Skin epidermis (tissue), 12 donors: ENCODE data around the gene POLE2.

ENCODE experiments used
- H3K27ac ChIP-seq, 21 experiments: fragments of 200-600 bp; sonication (generic) in 11 of 21; one replicate each; pipeline ENCODE4 v1.5.0; 2020; ENCODE audit warnings: mild to moderate bottlenecking in 3 of 21, inconsistent platforms in 2 of 21, moderate library complexity in 2 of 21
- H3K4me3 ChIP-seq, 7 experiments: fragments of 200-600 bp; sonication (generic) in 2 of 7; one replicate each; pipeline ENCODE4 v1.5.0; 2020; ENCODE audit warnings: inconsistent platforms in 2 of 7, mild to moderate bottlenecking in 2 of 7, moderate library complexity in 1 of 7

POLE2 gene

DNA sequence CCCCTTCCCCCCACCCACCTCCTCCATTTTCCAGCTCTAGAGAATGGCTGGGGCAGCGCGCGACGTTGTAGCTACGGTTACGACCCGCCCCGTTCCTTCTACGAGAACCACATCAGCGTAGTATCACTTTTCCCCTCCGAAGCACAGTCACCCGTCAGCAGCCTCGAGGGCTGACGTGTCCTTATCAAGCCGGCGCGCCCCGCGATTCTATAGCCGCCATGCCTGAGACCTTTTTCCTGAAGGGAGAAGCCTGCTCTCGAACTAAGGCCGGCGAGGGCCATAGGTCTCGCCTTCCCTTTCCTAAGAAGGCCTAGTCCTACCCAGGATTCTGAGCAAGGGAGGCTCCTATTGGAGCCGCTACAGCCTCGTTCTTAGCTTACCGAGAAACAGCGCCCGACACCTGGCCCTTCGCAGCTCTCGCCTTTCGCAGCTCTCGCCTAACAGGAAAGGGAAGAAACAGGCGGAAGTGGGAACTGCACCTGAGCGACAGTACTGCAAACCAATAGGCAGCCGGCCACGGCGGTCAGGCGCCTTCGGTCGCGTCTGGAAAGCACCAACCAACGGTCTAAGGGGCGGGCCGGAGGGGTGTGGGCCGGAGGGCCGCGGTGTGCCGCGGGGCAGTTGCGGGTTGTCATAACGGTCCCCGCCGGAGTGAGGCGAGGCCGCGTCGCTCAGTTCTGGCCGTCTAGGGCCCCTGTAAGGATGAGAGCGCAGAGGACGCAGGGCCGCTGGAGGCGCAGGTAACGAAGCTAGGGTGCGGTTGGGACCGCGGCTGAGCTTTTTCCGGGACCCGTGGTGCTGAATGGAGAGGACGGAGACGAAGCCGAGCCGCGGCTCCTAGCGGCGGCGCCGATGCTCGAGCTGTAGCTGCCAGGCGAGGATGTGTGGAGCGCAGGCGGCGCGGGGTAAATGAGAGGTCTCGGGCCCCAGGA, 67.6 kb downstream of the POLE2 start, which contains the start of the genes MGAT2 and RPL36AL:
TSS of gene MGAT2 (plus strand) at position 618 of the 932 bp plus-strand sequence. CDS start 470 bp downstream, outside the sequence.
TSS of gene RPL36AL (minus strand) at position 445 of the 932 bp plus-strand sequence. CDS start 1,522 bp downstream, outside the sequence.
- Histone ChIP-seq H3K4me3 (peak within 1 kb of the TSS; percentile 59 to 85 (median 79)), H3K27ac (peak within 1 kb of the TSS; percentile 58 to 98 (median 94))

DNA sequence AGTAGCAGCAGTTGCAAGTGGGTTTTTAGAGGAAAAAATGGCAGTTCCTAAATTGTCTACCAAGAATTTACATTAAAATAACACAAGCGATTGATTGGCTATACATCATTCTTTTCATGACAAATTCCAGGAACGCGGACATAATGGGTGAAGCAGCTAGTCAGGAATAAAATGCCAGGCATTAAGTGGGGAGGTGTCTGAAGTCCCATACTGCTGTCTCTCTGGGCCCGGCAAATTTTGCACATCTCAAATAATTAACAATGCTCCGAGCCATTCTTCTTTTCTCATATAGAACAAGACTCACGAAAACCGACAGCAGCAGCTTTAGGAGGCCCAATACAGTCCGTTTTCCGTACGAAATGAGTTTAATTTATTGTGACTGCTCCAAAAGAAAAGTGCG, 68.3 kb downstream of the POLE2 start:
- H3K27ac ChIP-seq = peak overlapping the region; percentile 34 to 98 (median 94)
- peak overlapping the region; percentile 59 to 85 (median 79) for H3K4me3 ChIP-seq

DNA sequence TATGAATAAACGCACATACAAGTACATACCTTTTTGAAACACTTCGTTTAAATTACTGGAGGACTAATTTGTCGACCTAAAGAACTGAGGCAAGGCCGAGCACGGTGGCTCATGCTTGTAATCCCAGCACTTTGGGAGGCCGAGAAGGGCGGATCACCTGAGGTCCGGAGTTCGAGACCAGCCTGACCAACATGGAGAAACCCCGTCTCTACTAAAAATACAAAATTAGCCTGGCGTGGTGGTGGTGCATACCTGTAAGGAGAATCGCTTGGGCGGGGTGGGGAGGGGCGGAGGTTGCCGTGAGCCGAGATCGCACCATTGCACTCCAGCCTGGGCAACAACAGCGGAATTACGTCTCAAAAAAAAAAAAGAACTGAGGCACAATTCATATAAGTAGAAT, 68.7 kb downstream of the POLE2 start:
- H3K4me3 ChIP-seq = peak overlapping the region; percentile 59 to 85 (median 79)
- H3K27ac ChIP-seq = peak overlapping the region in 14 of 21 experiments; percentile 88 to 98 (median 96)

DNA sequence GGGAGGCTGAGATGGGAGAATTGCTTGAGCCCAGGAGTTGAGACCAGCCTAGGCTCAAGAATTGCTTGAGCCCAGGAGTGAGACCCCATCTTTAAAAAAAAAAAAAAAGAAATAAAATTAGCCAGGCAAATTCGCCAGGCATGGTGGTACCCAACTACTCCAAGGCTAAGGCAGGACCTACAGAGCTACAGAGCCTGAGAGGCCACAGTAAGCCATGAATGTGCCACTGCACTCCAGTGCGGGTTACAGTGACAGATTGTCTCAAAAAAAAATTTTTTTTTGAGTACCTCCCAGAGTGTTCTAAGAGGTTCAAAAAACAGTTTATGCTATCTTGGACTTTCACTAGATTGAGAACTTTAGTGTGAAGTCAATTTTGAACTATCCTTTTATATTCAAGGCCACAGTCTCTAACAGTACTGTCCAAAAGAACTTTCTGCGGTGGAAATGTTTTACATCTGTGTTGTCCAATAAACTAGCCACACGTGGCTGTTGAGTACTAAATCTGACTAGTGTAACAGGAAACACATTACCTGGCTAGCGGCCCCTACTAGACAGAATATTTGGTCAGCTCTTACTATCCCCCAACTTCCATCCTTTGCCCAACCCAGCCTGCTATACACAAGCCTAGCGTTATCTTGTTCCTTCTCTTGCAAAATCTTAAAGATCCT, 70.0 kb downstream of the POLE2 start:
- Histone ChIP-seq H3K27ac (no peak overlapping the region), H3K4me3 (no peak overlapping the region)

DNA sequence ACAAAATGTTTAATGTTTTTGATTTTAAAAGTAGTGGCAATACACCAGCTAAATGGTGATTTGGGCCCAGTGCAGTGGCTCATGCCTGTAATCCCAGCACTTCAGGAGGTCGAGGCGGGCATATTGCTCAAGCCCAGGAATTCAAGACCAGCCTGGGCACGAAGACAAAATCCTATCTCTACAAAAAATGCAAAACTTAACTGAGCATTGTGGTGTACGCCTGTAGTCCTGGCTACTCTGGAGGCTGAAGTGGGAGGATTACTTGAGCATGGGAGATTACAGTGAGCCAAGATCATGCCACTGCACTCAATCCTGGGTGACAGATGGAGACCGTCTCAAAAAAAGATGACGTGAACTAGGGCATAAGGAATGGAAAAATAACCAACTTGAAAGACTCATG, 72.2 kb downstream of the POLE2 start:
- no peak overlapping the region for H3K27ac ChIP-seq
- no peak overlapping the region for H3K4me3 ChIP-seq

DNA sequence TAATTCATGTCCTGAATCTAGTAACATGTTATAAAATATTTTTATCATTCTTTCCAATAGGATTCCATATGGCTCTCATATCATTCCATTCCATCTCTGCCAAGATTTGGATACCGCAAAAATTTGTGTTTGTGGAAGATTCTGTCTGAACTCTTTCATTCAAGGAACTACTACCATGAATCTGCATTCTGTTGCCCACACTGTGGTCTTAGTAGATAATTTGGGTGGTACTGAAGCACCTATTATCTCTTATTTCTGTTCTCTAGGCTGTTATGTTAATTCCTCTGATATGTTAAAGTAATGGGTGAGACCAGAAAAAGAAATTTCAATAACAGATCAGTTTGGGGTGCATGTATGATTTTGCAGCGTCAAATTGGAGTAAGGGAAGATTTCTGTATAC, 73.8 kb downstream of the POLE2 start:
- Histone ChIP-seq H3K4me3 (no peak overlapping the region), H3K27ac (no peak overlapping the region)

DNA sequence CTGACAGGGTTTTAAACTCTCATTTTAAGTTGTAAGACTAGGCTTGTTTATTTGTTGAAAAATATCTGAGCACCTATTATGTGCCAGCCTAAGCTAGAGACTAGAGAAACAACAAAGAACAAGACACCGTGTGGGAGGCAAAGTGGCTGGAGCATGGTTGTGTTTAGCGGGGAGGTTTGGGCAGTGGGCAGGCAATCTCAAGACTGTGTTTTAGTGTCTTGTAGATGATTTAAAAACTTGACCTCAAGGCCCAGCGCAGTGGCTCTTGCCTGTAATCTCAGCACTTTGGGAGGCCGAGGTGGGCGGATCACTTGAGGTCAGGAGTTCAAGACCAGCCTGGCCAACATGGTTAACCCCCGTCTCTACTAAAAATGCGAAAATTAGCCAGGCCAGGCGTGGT, 75.3 kb downstream of the POLE2 start:
- no peak overlapping the region for H3K4me3 ChIP-seq
- H3K27ac ChIP-seq = no peak overlapping the region

DNA sequence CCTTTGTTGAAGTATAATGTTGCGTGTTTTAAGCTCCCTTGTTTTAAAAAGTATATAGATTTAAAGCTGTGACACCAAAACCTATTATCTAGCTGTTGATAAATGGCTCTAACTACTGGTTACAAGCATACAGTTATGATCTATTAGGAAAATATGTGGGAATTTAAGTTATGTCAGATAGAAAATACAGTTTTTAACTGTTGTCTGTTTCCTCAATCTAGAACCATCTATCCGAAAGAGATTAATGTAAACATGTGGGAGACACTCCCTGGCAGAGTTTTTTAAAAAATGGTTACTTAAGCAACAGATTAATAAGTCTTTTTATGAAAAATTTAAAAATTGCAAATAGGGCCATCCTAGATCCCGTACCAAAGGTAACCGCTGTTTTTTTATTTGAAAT, 75.8 kb downstream of the POLE2 start:
- no peak overlapping the region for H3K27ac ChIP-seq
- H3K4me3 ChIP-seq = no peak overlapping the region

DNA sequence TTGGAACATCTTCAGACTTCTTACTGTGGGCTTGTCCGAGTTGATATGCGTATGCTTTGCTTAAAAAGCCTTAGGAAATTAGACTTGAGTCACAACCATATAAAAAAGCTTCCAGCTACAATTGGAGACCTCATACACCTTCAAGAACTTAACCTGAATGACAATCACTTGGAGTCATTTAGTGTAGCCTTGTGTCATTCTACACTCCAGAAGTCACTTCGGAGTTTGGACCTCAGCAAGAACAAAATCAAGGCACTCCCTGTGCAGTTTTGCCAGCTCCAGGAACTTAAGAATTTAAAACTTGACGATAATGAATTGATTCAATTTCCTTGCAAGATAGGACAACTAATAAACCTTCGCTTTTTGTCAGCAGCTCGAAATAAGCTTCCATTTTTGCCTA, 80.4 kb downstream of the POLE2 start:
- Histone ChIP-seq H3K27ac (no peak overlapping the region), H3K4me3 (no peak overlapping the region)

DNA sequence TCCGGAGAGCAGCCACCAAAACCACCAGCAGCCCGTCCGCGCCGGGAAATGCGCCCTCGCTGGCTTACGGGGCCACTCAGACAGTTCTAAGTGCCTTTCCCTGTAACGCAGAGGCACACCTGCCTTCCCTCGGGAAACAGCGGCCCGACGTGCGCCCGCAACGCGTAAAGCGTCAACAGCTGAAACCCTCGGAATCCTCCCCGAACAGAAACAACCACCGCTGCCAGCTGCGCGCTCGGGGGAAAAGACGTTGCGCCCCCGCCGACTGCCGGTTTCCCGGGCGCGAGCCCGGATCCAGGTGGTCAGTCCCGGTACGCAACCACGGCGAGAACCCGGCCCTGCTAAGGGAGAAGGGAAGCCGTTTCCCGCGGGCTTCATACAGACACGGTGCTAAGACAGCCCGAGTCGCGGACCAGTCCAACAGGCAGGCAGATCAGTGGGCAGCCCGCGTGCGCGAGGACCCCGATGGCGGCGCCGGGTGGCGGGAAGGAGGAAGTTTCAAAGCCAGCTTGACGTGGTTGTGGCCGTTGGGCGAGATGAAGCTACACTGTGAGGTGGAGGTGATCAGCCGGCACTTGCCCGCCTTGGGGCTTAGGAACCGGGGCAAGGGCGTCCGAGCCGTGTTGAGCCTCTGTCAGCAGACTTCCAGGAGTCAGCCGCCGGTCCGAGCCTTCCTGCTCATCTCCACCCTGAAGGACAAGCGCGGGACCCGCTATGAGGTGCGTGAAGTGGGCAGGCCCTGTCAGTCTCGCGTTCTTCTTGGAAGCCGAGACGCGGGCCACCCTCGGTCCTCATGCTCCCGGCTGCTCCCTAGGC, 89.3 kb downstream of the POLE2 start, which contains the start of gene LRR1:
TSS of gene LRR1 (plus strand) at position 456 of the 816 bp plus-strand sequence. CDS start at position 537, 81 bp downstream.
- Histone ChIP-seq H3K27ac (peak within 1 kb of the TSS; percentile 88 to 100 (median 97)), H3K4me3 (peak within 1 kb of the TSS; percentile 65 to 92 (median 84))

DNA sequence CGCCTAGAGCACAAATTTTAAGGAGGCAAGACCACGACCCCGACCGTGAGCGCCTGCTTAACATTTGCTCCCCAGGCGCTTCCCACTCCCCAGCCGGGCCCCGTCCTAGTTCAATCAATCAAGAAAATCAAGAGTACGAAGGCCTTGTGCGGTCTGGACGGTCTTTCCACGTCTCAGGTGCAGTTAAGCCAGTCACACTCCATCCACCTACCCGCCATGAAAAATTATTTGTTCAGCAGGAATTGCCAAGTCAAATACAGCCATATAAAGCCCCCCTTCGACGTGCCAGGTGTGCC, 89.9 kb downstream of the POLE2 start:
- Histone ChIP-seq H3K4me3 (peak overlapping the region; percentile 65 to 92 (median 84)), H3K27ac (peak overlapping the region; percentile 88 to 100 (median 97))

DNA sequence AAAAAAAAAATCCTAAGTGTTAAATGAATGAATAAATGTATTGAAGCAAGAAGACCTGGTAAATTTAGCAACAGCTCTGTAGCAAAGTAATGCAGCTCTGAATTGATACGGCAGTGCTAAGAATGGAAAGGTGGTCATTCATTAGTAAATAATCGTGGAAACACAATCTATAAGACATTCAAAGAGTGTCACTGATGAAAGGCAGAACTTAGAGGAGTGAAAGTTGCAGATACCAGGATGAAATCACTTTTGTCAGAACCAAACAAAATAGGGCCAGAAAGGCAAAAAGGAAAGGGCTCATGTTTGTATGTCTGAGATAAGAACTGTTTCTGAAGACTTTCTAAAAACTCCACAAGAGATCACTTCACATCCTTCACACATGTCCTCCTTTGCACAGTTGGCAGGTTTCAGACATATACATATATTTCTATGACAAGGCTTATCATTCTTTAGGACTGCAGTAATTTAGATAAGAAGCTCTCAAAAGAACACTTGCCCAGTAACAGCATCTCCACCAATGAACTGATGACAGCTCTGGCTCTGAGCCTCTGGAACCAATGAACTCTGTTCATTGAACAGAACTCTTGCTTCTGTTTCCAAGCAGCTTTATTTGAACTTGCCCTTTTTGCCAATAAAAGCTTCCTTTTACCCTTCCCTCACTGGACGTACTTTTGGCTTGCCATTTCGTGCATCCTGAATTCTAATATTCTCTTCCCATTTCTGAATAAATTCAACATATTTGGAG, 93.5 kb downstream of the POLE2 start:
- Histone ChIP-seq H3K4me3 (no peak overlapping the region), H3K27ac (peak overlapping the region in 2 of 21 experiments; percentile 7 to 30)
